Keratinocyte (primary cell): Measurements from ENCODE around the gene ERC1. TPM values are rescaled to one million over a fixed set of nuclear protein-coding genes. Genes with fewer than 3 reads are reported as not detected.

Source experiments
- DNase-seq: peaks from one replicate; pipeline ENCODE4 v3.0.0-alpha.2; 2011; ENCODE audit warnings: low read depth, missing footprints, low spot score
- FAIRE-seq: peaks from 2 replicates; lab custom pipeline; 2011; peaks lifted over from hg19 to GRCh38; lab: Jason Lieb, UNC
- H2AFZ ChIP-seq: 2 replicates; pipeline ENCODE4 v1.6.0; 2012; ENCODE audit warnings: low read length, control low read depth, inconsistent platforms; ENCODE audit not compliant: control insufficient read depth
- H3K27ac ChIP-seq: 2 replicates; pipeline ENCODE4 v1.5.1; 2011; ENCODE audit warnings: low read length; ENCODE audit not compliant: control insufficient read depth, insufficient read depth
- H3K27me3 ChIP-seq: 3 replicates; pipeline ENCODE4 v1.6.0; 2011; ENCODE audit warnings: low read length; ENCODE audit not compliant: control insufficient read depth, insufficient read depth; ENCODE audit errors: extremely low read depth
- H3K36me3 ChIP-seq, 2 experiments: 2 replicates in 1 of 2; 3 replicates in 1 of 2; pipeline ENCODE4 v1.5.1; 2011; ENCODE audit warnings: low read length in 2 of 2, mild to moderate bottlenecking in 1 of 2; ENCODE audit not compliant: control insufficient read depth in 2 of 2, insufficient read depth in 2 of 2; ENCODE audit errors: extremely low read depth in 1 of 2
- H3K4me1 ChIP-seq: 3 replicates; pipeline ENCODE4 v1.5.1; 2011; ENCODE audit warnings: low read length; ENCODE audit not compliant: control insufficient read depth, insufficient read depth; ENCODE audit errors: extremely low read depth
- H3K4me2 ChIP-seq: 3 replicates; pipeline ENCODE4 v1.6.0; 2011; ENCODE audit warnings: low read depth, low read length; ENCODE audit not compliant: control insufficient read depth, insufficient read depth; ENCODE audit errors: extremely low read depth
- H3K4me3 ChIP-seq, 3 experiments: fragments of 200-600 bp in 1 of 3; sonication (generic) in 1 of 3; 2 replicates in 2 of 3; 3 replicates in 1 of 3; pipeline ENCODE4 v1.5.1; 2011 to 2016; ENCODE audit warnings: low read length in 3 of 3, mild to moderate bottlenecking in 3 of 3, control low read depth in 2 of 3, inconsistent platforms in 1 of 3, low read depth in 1 of 3, mixed read lengths in 1 of 3, mixed run types in 1 of 3, moderate library complexity in 1 of 3; ENCODE audit not compliant: control insufficient read depth in 2 of 3, insufficient read depth in 2 of 3; ENCODE audit errors: extremely low read depth in 1 of 3
- H3K79me2 ChIP-seq: 2 replicates; pipeline ENCODE4 v1.6.0; 2012; ENCODE audit warnings: low read length; ENCODE audit not compliant: control insufficient read depth, insufficient read depth
- H3K9ac ChIP-seq: 3 replicates; pipeline ENCODE4 v1.6.0; 2011; ENCODE audit warnings: low read length; ENCODE audit not compliant: control insufficient read depth, insufficient read depth; ENCODE audit errors: extremely low read depth
- H3K9me1 ChIP-seq: 3 replicates; pipeline ENCODE4 v1.6.0; 2011; ENCODE audit warnings: low read length; ENCODE audit not compliant: control insufficient read depth, insufficient read depth; ENCODE audit errors: extremely low read depth
- H3K9me3 ChIP-seq: 2 replicates; pipeline ENCODE4 v1.5.1; 2012; ENCODE audit warnings: low read depth, low read length; ENCODE audit not compliant: control insufficient read depth
- H4K20me1 ChIP-seq: 3 replicates; pipeline ENCODE4 v1.6.0; 2011; ENCODE audit warnings: low read length; ENCODE audit not compliant: control insufficient read depth, insufficient read depth; ENCODE audit errors: extremely low read depth
- CTCF ChIP-seq, 3 experiments: IDR thresholded peaks in 1 of 3; conservative IDR thresholded peaks in 1 of 3; optimal IDR thresholded peaks in 1 of 3; 2 replicates in 2 of 3; 3 replicates in 1 of 3; pipeline versions ENCODE3 to v1.5.1; 2011; ENCODE audit warnings: low read length in 3 of 3, mild to moderate bottlenecking in 3 of 3, moderate library complexity in 2 of 3, control low read depth in 1 of 3, inconsistent platforms in 1 of 3; ENCODE audit not compliant: insufficient read depth in 2 of 3; ENCODE audit errors: extremely low read depth in 1 of 3
- EZH2 ChIP-seq: IDR thresholded peaks from one replicate; pipeline ENCODE4 v1.6.1; 2012; ENCODE audit warnings: inconsistent platforms, mild to moderate bottlenecking, low read length, moderate library complexity
- dilution Hi-C: fragments of 300-500 bp; cut with MboI; formaldehyde crosslinking; loops from one replicate; pipeline ENCODE4 v1.7.0; 2020; ENCODE audit warnings: low sequenced_read_pairs; ENCODE audit not compliant: extremely low pct_ligation_motif_present
- polyA plus RNA-seq, 5 experiments: library from polyadenylated mRNA; depleted of rRNA in 3 of 5; stranded (reverse) in 3 of 5; stranded (forward) in 1 of 5; unstranded in 1 of 5; fragments of >200 nt; gene quantifications; 1 replicate in 1 of 5; 2 replicates in 3 of 5; 3 replicates in 1 of 5; pipeline versions ENCODE4 v1.2.1 to v1.2.3, GENCODE V29; 2011 to 2012; ENCODE audit warnings: missing spikeins in 2 of 5, low read depth in 1 of 5, low replicate concordance in 1 of 5

Gene ERC1
- polyA plus RNA-seq, 1 donor (not counting 4 experiments of a cell fraction or from before 2014, with no cell fraction given) = 16.1 TPM

DNA sequence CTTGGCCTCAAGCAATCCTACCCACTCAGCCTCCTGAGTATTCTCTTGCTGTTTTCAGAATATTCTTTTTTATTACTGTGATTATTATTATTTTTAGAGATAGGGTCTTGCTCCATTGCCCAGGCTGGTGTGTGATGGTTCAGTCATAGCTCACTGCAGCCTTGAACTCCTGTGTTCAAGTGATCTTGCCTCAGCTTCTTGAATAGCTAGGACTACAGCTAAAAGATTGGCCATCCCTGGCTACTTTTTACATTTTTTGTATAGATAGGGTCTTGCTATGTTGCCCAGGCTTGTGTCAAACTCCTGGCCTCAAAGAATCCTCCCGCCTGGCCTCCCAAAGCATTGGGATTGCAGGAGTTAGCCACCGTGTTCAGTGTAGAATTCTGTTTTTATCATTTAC, 73.3 kb downstream of the ERC1 start:
- Histone ChIP-seq H3K4me1 (no peaks in the 10 kb centered on the region), H3K27me3 (no peaks in the 10 kb centered on the region), H3K36me3 (no peaks in the 10 kb centered on the region), H3K4me2 (no peak overlapping the region), H3K79me2 (peaks cover 65% of the 10 kb centered on the region), H3K4me3 (no peak overlapping the region), H3K9me1 (no peaks in the 10 kb centered on the region), H4K20me1 (no peaks in the 10 kb centered on the region), H3K9me3 (peaks cover 6% of the 10 kb centered on the region), H2AFZ (no peak overlapping the region), H3K27ac (no peak overlapping the region), H3K9ac (no peak overlapping the region)
- FAIRE-seq (no peak), DNase-seq (no peak)
- TF ChIP-seq CTCF (optimal IDR thresholded peaks at IDR 0.05 in 1 of 3, IDR thresholded peaks at IDR 0.05 in 1 of 3, conservative IDR thresholded peaks at IDR 0.05 in 1 of 3; ENCODE audit: extremely low read depth in 1 of 3, insufficient read depth in 2 of 3, low read length in 3 of 3) (no peak), EZH2 (no peak)
- dilution Hi-C loops = no loop called here

GRCh38 chr12:1065629-1066028, 74.6 kb downstream of the ERC1 start:
- Histone ChIP-seq H4K20me1 (no peaks in the 10 kb centered on the region), H3K4me2 (no peak overlapping the region), H3K27ac (no peak overlapping the region), H3K79me2 (peaks cover 65% of the 10 kb centered on the region), H3K9me3 (peaks cover 6% of the 10 kb centered on the region), H3K36me3 (no peaks in the 10 kb centered on the region), H3K9me1 (no peaks in the 10 kb centered on the region), H3K9ac (no peak overlapping the region), H3K27me3 (no peaks in the 10 kb centered on the region), H2AFZ (no peak overlapping the region), H3K4me1 (no peaks in the 10 kb centered on the region), H3K4me3 (no peak overlapping the region)
- FAIRE-seq (no peak), DNase-seq (no peak)
- no peak for TF ChIP-seq CTCF (optimal IDR thresholded peaks at IDR 0.05 in 1 of 3, IDR thresholded peaks at IDR 0.05 in 1 of 3, conservative IDR thresholded peaks at IDR 0.05 in 1 of 3; ENCODE audit: extremely low read depth in 1 of 3, insufficient read depth in 2 of 3, low read length in 3 of 3)
- no peak for TF ChIP-seq EZH2
- dilution Hi-C loops = no loop called here
